HepG2 (cell line): ENCODE data around the gene SAMD5. TPM values are rescaled to one million over a fixed set of nuclear protein-coding genes. Genes with fewer than 3 reads are reported as not detected.

Experiments used
- ATAC-seq: fragments of 200-7000 bp; cut with Tn5 transposase; 3 replicates; pipeline ENCODE4 v1.9.1; 2020; ENCODE audit warnings: mild to moderate bottlenecking, moderate library complexity
- BruUV-seq: library from RNA; stranded (reverse); fragments of 400-500 nt; replicated peaks from 2 replicates; lab custom pipeline; 2021; lab: Mats Ljungman, UMichigan
- CTCF ChIA-PET: fragments of 300-600 bp; formaldehyde crosslinking; extraction: SDS; loops from one replicate; lab custom pipeline; 2021; ENCODE audit warnings: low total read pairs, inconsistent platforms, low intra/inter-chr PET ratio; lab: Yijun Ruan, JAX
- POLR2A ChIA-PET: fragments of 350-600 bp; sonication (Branson Sonifier 250); formaldehyde crosslinking; loops from one replicate; lab custom pipeline; 2020; ENCODE audit warnings: antibody characterized with exemption, inconsistent platforms; lab: Yijun Ruan, JAX
- DNase-seq: peaks from one replicate; pipeline ENCODE4 v3.0.0-alpha.2; 2015; ENCODE audit warnings: low spot score
- FAIRE-seq: peaks from 3 replicates; lab custom pipeline; 2011; peaks lifted over from hg19 to GRCh38; lab: Jason Lieb, UNC
- H2AFZ ChIP-seq: one replicate; pipeline ENCODE4 v1.6.1; 2011; ENCODE audit warnings: low read length, inconsistent platforms
- H3K27ac ChIP-seq: fragments of 300-600 bp; 3 replicates; pipeline ENCODE4 v1.8.0; 2011; ENCODE audit warnings: mixed run types, mild to moderate bottlenecking, mixed read lengths, low read length, inconsistent platforms; ENCODE audit not compliant: insufficient read depth; ENCODE audit errors: extremely low read length
- H3K27me3 ChIP-seq, 2 experiments: fragments of 200-600 bp in 1 of 2; 2 replicates in 1 of 2; 3 replicates in 1 of 2; pipeline versions ENCODE4 v1.6.0 to v1.8.0; 2011; ENCODE audit warnings: low read length in 2 of 2, mild to moderate bottlenecking in 2 of 2, moderate library complexity in 2 of 2, inconsistent platforms in 1 of 2; ENCODE audit not compliant: insufficient read depth in 2 of 2, control insufficient read depth in 1 of 2
- H3K36me3 ChIP-seq, 2 experiments: fragments of 200-600 bp in 1 of 2; replicated peaks in 1 of 2; 2 replicates in 1 of 2; 3 replicates in 1 of 2; pipeline versions ENCODE4 v1.5.1 to v1.8.0; 2011; ENCODE audit warnings: low read length in 2 of 2, inconsistent platforms in 1 of 2; ENCODE audit not compliant: insufficient read depth in 2 of 2, control insufficient read depth in 1 of 2
- H3K4me1 ChIP-seq: 2 replicates; pipeline ENCODE4 v1.5.1; 2012; ENCODE audit warnings: low read length, inconsistent platforms; ENCODE audit not compliant: insufficient read depth
- H3K4me2 ChIP-seq: 2 replicates; pipeline ENCODE4 v1.6.0; 2011; ENCODE audit warnings: low read depth, low read length, inconsistent platforms
- H3K4me3 ChIP-seq, 3 experiments: fragments of 200-600 bp in 1 of 3; sonication (generic), shearing (Covaris generic) in 1 of 3; replicated peaks in 1 of 3; 2 replicates each; pipeline ENCODE4 v1.5.1; 2011 to 2016; ENCODE audit warnings: low read length in 3 of 3, inconsistent platforms in 2 of 3, low read depth in 2 of 3, mild to moderate bottlenecking in 2 of 3, control low read depth in 1 of 3, mixed read lengths in 1 of 3; ENCODE audit not compliant: insufficient read depth in 1 of 3
- H3K79me2 ChIP-seq: one replicate; pipeline ENCODE4 v1.6.1; 2011; ENCODE audit warnings: low read length, inconsistent platforms; ENCODE audit not compliant: insufficient read depth
- H3K9ac ChIP-seq: 2 replicates; pipeline ENCODE4 v1.6.0; 2011; ENCODE audit warnings: mild to moderate bottlenecking, low read depth, low read length, inconsistent platforms; ENCODE audit not compliant: insufficient read depth
- H3K9me3 ChIP-seq: 2 replicates; pipeline ENCODE4 v1.5.1; 2012; ENCODE audit warnings: mild to moderate bottlenecking, low read length
- H4K20me1 ChIP-seq: 2 replicates; pipeline ENCODE4 v1.6.0; 2011; ENCODE audit warnings: inconsistent platforms, mild to moderate bottlenecking, low read length, moderate library complexity; ENCODE audit not compliant: insufficient read depth
- CREB1 ChIP-seq, 2 experiments: fragments of 450-650 bp in 1 of 2; IDR thresholded peaks; 2 replicates each; pipeline ENCODE4 v1.6.1; 2016 to 2017; ENCODE audit warnings: control low read depth in 1 of 2, mild to moderate bottlenecking in 1 of 2, missing compliant biosample characterization in 1 of 2, missing genetic modification characterization in 1 of 2
- FOSL1 ChIP-seq: sonication (generic); formaldehyde crosslinking; IDR thresholded peaks from 2 replicates; pipeline ENCODE4 v1.9.0; 2021; ENCODE audit warnings: missing genetic modification reagents, borderline replicate concordance
- MED13 ChIP-seq: sonication (generic); formaldehyde crosslinking; IDR thresholded peaks from 2 replicates; pipeline ENCODE4 v1.5.0; 2020; ENCODE audit warnings: missing genetic modification reagents
- NFIC ChIP-seq: IDR thresholded peaks from 2 replicates; pipeline ENCODE4 v1.6.1; 2012; ENCODE audit warnings: mild to moderate bottlenecking, low read length, inconsistent platforms
- NFKBIZ ChIP-seq: IDR thresholded peaks from 2 replicates; pipeline ENCODE4 v1.6.1; 2018; ENCODE audit warnings: missing genetic modification reagents, missing compliant biosample characterization
- SKI ChIP-seq: fragments of 450-650 bp; IDR thresholded peaks from one replicate; pipeline ENCODE4 v1.6.1; 2018; ENCODE audit warnings: mild to moderate bottlenecking; ENCODE audit not compliant: partially characterized antibody
- U2AF1 ChIP-seq: fragments of 200-400 bp; formaldehyde crosslinking; optimal IDR thresholded peaks from 2 replicates; pipeline ENCODE3; 2017; ENCODE audit warnings: mild to moderate bottlenecking, low read depth, low read length
- ZFP37 ChIP-seq: sonication (generic); formaldehyde crosslinking; IDR thresholded peaks from 2 replicates; pipeline ENCODE4 v1.4.0; 2020; ENCODE audit warnings: missing genetic modification reagents, borderline replicate concordance
- ZNF570 ChIP-seq: sonication (generic); formaldehyde crosslinking; IDR thresholded peaks from 2 replicates; pipeline ENCODE4 v1.4.0; 2020; ENCODE audit warnings: mild to moderate bottlenecking, missing genetic modification reagents, borderline replicate concordance
- ZNF629 ChIP-seq: sonication (generic); formaldehyde crosslinking; conservative IDR thresholded peaks from 2 replicates; pipeline ENCODE4 v1.5.0; 2020; ENCODE audit warnings: missing genetic modification reagents
- WGBS: methylation state at CpG from one replicate; pipeline ENCODE4 v1.1.6; 2017; ENCODE audit warnings: low lambda C conversion rate; 5-methylcytosine and 5-hydroxymethylcytosine counted together
- in situ Hi-C: cut with HindIII; loops from 2 replicates; pipeline ENCODE4 v1.10.0; 2017; ENCODE audit warnings: low pct_unique_long_range_greater_than_20kb; ENCODE audit not compliant: extremely low pct_ligation_motif_present
- intact Hi-C: fragments of 100-400 bp; cut with micrococcal nuclease; formaldehyde crosslinking; loops from one replicate; pipeline ENCODE4 v1.10.0; 2022; ENCODE audit not compliant: unreplicated experiment
- polyA plus RNA-seq, 8 experiments: library from polyadenylated mRNA; depleted of rRNA in 3 of 8; stranded (reverse) in 7 of 8; unstranded in 1 of 8; fragments of >200 nt; fragmentation: Illumina TruSeq in 4 of 8; extraction: Trizol in 4 of 8; gene quantifications; 2 replicates each; pipeline versions ENCODE4 v1.2.1 to v1.2.3, GENCODE V29; 2011 to 2016; ENCODE audit warnings: low read depth in 4 of 8, missing spikeins in 1 of 8, mixed read lengths in 1 of 8; ENCODE audit not compliant: insufficient read depth in 1 of 8
- total RNA-seq, 5 experiments: library from RNA; depleted of rRNA; stranded (reverse); fragments of >200 nt; fragmentation: Illumina TruSeq; extraction: Trizol; gene quantifications; 2 replicates each; pipeline ENCODE4 v1.2.3, GENCODE V29; 2016; ENCODE audit warnings: low read depth in 1 of 5
- TF ChIP-seq, protein P1 (sequence below): IDR thresholded peaks from 2 replicates; pipeline ENCODE4 v1.6.1; 2016; ENCODE audit warnings: missing compliant biosample characterization, missing genetic modification reagents, borderline replicate concordance
- TF ChIP-seq, protein P2 (sequence below): sonication (generic); formaldehyde crosslinking; IDR thresholded peaks from 2 replicates; pipeline ENCODE4 v1.4.0; 2020; ENCODE audit warnings: low read depth, mild to moderate bottlenecking, missing genetic modification reagents

SAMD5 gene
- total and polyA plus RNA-seq, 2 of the 13 experiments (the other 11 are each of a cell fraction or from before 2014, with no cell fraction given) = 0.02 to 0.07 TPM

- TF ChIP-seq ZFP37 (no peak), CREB1 (IDR thresholded peaks at IDR 0.05) (no peak), CREB1 (CRISPR knock-in tag; IDR thresholded peaks at IDR 0.05) (no peak), NFKBIZ (no peak), SKI (no peak), U2AF1 (no peak)
- TF ChIP-seq, protein P1, sequence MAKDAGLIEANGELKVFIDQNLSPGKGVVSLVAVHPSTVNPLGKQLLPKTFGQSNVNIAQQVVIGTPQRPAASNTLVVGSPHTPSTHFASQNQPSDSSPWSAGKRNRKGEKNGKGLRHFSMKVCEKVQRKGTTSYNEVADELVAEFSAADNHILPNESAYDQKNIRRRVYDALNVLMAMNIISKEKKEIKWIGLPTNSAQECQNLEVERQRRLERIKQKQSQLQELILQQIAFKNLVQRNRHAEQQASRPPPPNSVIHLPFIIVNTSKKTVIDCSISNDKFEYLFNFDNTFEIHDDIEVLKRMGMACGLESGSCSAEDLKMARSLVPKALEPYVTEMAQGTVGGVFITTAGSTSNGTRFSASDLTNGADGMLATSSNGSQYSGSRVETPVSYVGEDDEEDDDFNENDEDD (CRISPR knock-in tag) = no peak
- H2AFZ ChIP-seq = no peak overlapping the region
- no peak overlapping the region for H3K4me3 ChIP-seq
- no peak overlapping the region for H3K9ac ChIP-seq
- no peaks in the 10 kb centered on the region for H3K79me2 ChIP-seq
- in situ Hi-C loops = no loop called here
- H3K4me1 ChIP-seq = no peaks in the 10 kb centered on the region
- ChIA-PET CTCF (no interaction called here), POLR2A (no interaction called here)
- no peak overlapping the region for H3K27ac ChIP-seq
- H3K9me3 ChIP-seq = no peaks in the 10 kb centered on the region
- no peaks in the 10 kb centered on the region for H3K27me3 ChIP-seq
- DNase-seq = no peak
- no peaks in the 10 kb centered on the region for H3K36me3 ChIP-seq
- intact Hi-C loops = no loop called here
- no peak for FAIRE-seq
- ATAC-seq = no peak
- H3K4me2 ChIP-seq = no peak overlapping the region
- no TSS peak for BruUV-seq
- 28% methylated on average over 2 of the region's 2 CpGs for WGBS
- H4K20me1 ChIP-seq = no peaks in the 10 kb centered on the region
These were observed 62.2 kb downstream of the SAMD5 start for GRCh38 chr6:147570681-147571080.

- Histone ChIP-seq H3K27me3 (no peaks in the 10 kb centered on the region), H3K27ac (no peak overlapping the region), H3K9ac (no peak overlapping the region), H2AFZ (no peak overlapping the region), H3K4me3 (no peak overlapping the region), H4K20me1 (no peaks in the 10 kb centered on the region), H3K36me3 (no peaks in the 10 kb centered on the region), H3K9me3 (no peaks in the 10 kb centered on the region), H3K4me1 (no peaks in the 10 kb centered on the region), H3K79me2 (no peaks in the 10 kb centered on the region), H3K4me2 (no peak overlapping the region)
- POLR2A ChIA-PET = no interaction called here
- DNase-seq (no peak), FAIRE-seq (no peak), ATAC-seq (no peak)
- CTCF ChIA-PET = no interaction called here
- BruUV-seq = no TSS peak
- TF ChIP-seq NFIC = no peak
- TF ChIP-seq FOSL1 (CRISPR knock-in tag) = no peak
- TF ChIP-seq, protein P2, sequence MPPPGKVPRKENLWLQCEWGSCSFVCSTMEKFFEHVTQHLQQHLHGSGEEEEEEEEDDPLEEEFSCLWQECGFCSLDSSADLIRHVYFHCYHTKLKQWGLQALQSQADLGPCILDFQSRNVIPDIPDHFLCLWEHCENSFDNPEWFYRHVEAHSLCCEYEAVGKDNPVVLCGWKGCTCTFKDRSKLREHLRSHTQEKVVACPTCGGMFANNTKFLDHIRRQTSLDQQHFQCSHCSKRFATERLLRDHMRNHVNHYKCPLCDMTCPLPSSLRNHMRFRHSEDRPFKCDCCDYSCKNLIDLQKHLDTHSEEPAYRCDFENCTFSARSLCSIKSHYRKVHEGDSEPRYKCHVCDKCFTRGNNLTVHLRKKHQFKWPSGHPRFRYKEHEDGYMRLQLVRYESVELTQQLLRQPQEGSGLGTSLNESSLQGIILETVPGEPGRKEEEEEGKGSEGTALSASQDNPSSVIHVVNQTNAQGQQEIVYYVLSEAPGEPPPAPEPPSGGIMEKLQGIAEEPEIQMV (CRISPR knock-in tag) = no peak
- no peak for TF ChIP-seq ZNF629
- TF ChIP-seq MED13 (CRISPR knock-in tag) = no peak
- TF ChIP-seq ZNF570 (CRISPR knock-in tag) = no peak
- intact Hi-C loops (no loop called here), in situ Hi-C loops (no loop called here)
These were observed 69.0 kb downstream of the SAMD5 start for GRCh38 chr6:147577488-147577887.
